ENCODE measurements around the gene SYT4. TPM values are rescaled to one million over a fixed set of nuclear protein-coding genes. Genes with fewer than 3 reads are reported as not detected.

SYT4 gene, protein sequence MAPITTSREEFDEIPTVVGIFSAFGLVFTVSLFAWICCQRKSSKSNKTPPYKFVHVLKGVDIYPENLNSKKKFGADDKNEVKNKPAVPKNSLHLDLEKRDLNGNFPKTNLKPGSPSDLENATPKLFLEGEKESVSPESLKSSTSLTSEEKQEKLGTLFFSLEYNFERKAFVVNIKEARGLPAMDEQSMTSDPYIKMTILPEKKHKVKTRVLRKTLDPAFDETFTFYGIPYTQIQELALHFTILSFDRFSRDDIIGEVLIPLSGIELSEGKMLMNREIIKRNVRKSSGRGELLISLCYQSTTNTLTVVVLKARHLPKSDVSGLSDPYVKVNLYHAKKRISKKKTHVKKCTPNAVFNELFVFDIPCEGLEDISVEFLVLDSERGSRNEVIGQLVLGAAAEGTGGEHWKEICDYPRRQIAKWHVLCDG
- not detected in 5 replicates for total RNA-seq (2022; extraction: Qiagen RNA extraction; ENCODE audit: low read depth)

GRCh38 chr18:43277164-43277600 lies at the start of gene SYT4:
SYT4 (minus strand) TSS chr18:43277490; CDS start chr18:43277281, 209 bp downstream.

Other genes with a start within 250 kb of the SYT4 start
- gene RIT2, start 161.8 kb downstream of the SYT4 start, total RNA-seq (2022; extraction: Qiagen RNA extraction; ENCODE audit: low read depth), result not detected in 5 replicates